ENCODE measurements around the gene R3HDM2.
A peak's percentile ranks its signal among the peaks of the same experiment; 100 is the strongest.
"Not testable (repeated sequence)": the region's sequence is repeated elsewhere in the genome, so short reads cannot be mapped to it uniquely, and the experiment has no call there.

R3HDM2 gene

GRCh38 chr12:57420482-57420881 lies 10.4 kb downstream of the R3HDM2 start:
- no peak for DNase-seq

- DNase-seq: no peak
Measured at GRCh38 chr12:57419495-57419894, 11.3 kb downstream of the R3HDM2 start.

GRCh38 chr12:57418255-57418654 lies 12.6 kb downstream of the R3HDM2 start:
- DNase-seq: no peak

GRCh38 chr12:57416039-57416996 lies 14.5 kb downstream of the R3HDM2 start:
- DNase-seq: peak; percentile 16

- no peak for DNase-seq
Measured at GRCh38 chr12:57415088-57415487, 15.8 kb downstream of the R3HDM2 start.

GRCh38 chr12:57414160-57414559 lies 16.7 kb downstream of the R3HDM2 start:
- not testable (repeated sequence) for DNase-seq

GRCh38 chr12:57410534-57410933 lies 20.3 kb downstream of the R3HDM2 start:
- DNase-seq: no peak

- DNase-seq: no peak
Measured at GRCh38 chr12:57404966-57405640, 25.7 kb downstream of the R3HDM2 start.

GRCh38 chr12:57402156-57402555 lies 28.7 kb downstream of the R3HDM2 start:
- not testable (repeated sequence) for DNase-seq

- no peak for DNase-seq
Measured at GRCh38 chr12:57401165-57401564, 29.7 kb downstream of the R3HDM2 start.

GRCh38 chr12:57399718-57400463 lies 31.0 kb downstream of the R3HDM2 start:
- DNase-seq: not testable (repeated sequence)

- no peak for DNase-seq
Measured at GRCh38 chr12:57397441-57397840, 33.4 kb downstream of the R3HDM2 start.

- no peak for DNase-seq
Measured at GRCh38 chr12:57395121-57395520, 35.7 kb downstream of the R3HDM2 start.

GRCh38 chr12:57390174-57390573 lies 40.7 kb downstream of the R3HDM2 start:
- no peak for DNase-seq

GRCh38 chr12:57389033-57389432 lies 41.8 kb downstream of the R3HDM2 start:
- DNase-seq: peak; percentile 85

GRCh38 chr12:57388425-57388824 lies 42.4 kb downstream of the R3HDM2 start:
- no peak for DNase-seq

GRCh38 chr12:57386187-57386720 lies 44.6 kb downstream of the R3HDM2 start:
- no peak for DNase-seq

- DNase-seq: no peak
Measured at GRCh38 chr12:57385586-57385985, 45.3 kb downstream of the R3HDM2 start.

- no peak for DNase-seq
Measured at GRCh38 chr12:57384478-57384877, 46.4 kb downstream of the R3HDM2 start.

- DNase-seq: no peak
Measured at GRCh38 chr12:57381693-57382220, 49.1 kb downstream of the R3HDM2 start.

- DNase-seq: no peak
Measured at GRCh38 chr12:57380300-57380699, 50.5 kb downstream of the R3HDM2 start.

GRCh38 chr12:57377103-57377840 lies 53.6 kb downstream of the R3HDM2 start:
- no peak for DNase-seq
